Sigmoid colon (tissue), 4 donors: ENCODE data around the gene TBC1D20.

Source experiments
- POLR2A ChIP-seq, 2 donors: fragments of 450-650 bp; IDR thresholded peaks; one replicate each; pipeline ENCODE4 v1.6.1; 2016; ENCODE audit warnings: antibody characterized with exemption in 2 of 2, mild to moderate bottlenecking in 2 of 2, moderate library complexity in 2 of 2
- POLR2AphosphoS5 ChIP-seq, 4 donors: sonication (generic); formaldehyde crosslinking; IDR thresholded peaks; one replicate each; pipeline ENCODE4 v1.6.1; 2017; ENCODE audit warnings: antibody characterized with exemption in 4 of 4
- TF ChIP-seq, protein P1 (sequence below), 4 experiments: fragments of 450-650 bp in 3 of 4; fragments of 200-600 bp in 1 of 4; IDR thresholded peaks; one replicate each; pipeline ENCODE4 v1.5.1; 2016 to 2019; ENCODE audit warnings: antibody characterized with exemption in 4 of 4, mild to moderate bottlenecking in 3 of 4, moderate library complexity in 2 of 4

DNA sequence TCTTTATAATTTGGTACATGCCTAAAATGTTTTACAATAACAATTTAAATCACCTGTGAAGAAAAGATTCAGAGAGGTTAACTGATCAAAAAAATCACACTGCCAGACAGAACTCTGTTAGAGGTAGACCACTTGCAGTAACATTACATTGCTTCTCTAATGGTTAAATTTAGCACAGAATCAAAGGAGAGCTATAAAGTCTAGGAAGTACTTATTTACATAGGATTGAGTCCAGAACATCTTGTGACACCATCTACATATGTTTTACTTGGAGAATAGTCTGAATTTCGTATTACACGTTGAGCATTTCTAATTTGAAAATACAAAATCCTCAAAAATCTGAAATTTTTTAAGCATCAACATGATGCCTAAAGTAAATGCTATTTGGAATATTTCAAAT is 17.2 kb upstream of the TBC1D20 start:
- TF ChIP-seq, protein P1, sequence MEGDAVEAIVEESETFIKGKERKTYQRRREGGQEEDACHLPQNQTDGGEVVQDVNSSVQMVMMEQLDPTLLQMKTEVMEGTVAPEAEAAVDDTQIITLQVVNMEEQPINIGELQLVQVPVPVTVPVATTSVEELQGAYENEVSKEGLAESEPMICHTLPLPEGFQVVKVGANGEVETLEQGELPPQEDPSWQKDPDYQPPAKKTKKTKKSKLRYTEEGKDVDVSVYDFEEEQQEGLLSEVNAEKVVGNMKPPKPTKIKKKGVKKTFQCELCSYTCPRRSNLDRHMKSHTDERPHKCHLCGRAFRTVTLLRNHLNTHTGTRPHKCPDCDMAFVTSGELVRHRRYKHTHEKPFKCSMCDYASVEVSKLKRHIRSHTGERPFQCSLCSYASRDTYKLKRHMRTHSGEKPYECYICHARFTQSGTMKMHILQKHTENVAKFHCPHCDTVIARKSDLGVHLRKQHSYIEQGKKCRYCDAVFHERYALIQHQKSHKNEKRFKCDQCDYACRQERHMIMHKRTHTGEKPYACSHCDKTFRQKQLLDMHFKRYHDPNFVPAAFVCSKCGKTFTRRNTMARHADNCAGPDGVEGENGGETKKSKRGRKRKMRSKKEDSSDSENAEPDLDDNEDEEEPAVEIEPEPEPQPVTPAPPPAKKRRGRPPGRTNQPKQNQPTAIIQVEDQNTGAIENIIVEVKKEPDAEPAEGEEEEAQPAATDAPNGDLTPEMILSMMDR (IDR thresholded peaks at IDR 0.05): no peak
- TF ChIP-seq POLR2A (IDR thresholded peaks at IDR 0.05) (no peak), POLR2AphosphoS5 (IDR thresholded peaks at IDR 0.05) (no peak)
